Neural cell (in vitro differentiated cells): ENCODE data around the gene FRMD1. TPM values are rescaled to one million over a fixed set of nuclear protein-coding genes. Genes with fewer than 3 reads are reported as not detected.

Experiments
- H2AFZ ChIP-seq: fragments of 200-600, 300-800 bp; sonication (generic), shearing (Covaris generic); 2 replicates; pipeline ENCODE4 v1.6.0; 2014; ENCODE audit warnings: low read depth, mild to moderate bottlenecking, antibody characterized with exemption, low read length, moderate library complexity
- H3F3A ChIP-seq: fragments of 200-600 bp; shearing (Covaris generic); 2 replicates; pipeline ENCODE4 v1.6.1; 2016; ENCODE audit warnings: mild to moderate bottlenecking, moderate library complexity, mixed read lengths, antibody characterized with exemption, low read length; ENCODE audit not compliant: insufficient read depth, poor library complexity, severe bottlenecking
- H3K27ac ChIP-seq: fragments of 200-600, 300-800 bp; sonication (generic), shearing (Covaris generic); 2 replicates; pipeline ENCODE4 v1.5.1; 2014; ENCODE audit warnings: mild to moderate bottlenecking, low read length, moderate library complexity
- H3K27me3 ChIP-seq: fragments of 300-800, 200-600 bp; sonication (generic), shearing (Covaris generic); 2 replicates; pipeline ENCODE4 v1.6.0; 2014; ENCODE audit warnings: mild to moderate bottlenecking, low read depth, low read length, moderate library complexity; ENCODE audit not compliant: insufficient read depth
- H3K36me3 ChIP-seq: fragments of 300-800, 200-600 bp; sonication (generic), shearing (Covaris generic); 2 replicates; pipeline ENCODE4 v1.5.1; 2014; ENCODE audit warnings: mild to moderate bottlenecking, antibody characterized with exemption, low read length, moderate library complexity; ENCODE audit not compliant: insufficient read depth
- H3K4me2 ChIP-seq: fragments of 300-800, 200-600 bp; sonication (generic), shearing (Covaris generic); 2 replicates; pipeline ENCODE4 v1.6.0; 2014; ENCODE audit warnings: mild to moderate bottlenecking, low read length
- H3K4me3 ChIP-seq: fragments of 300-800, 200-600 bp; sonication (generic), shearing (Covaris generic); 2 replicates; pipeline ENCODE4 v1.5.1; 2014; ENCODE audit warnings: mild to moderate bottlenecking, low read length, moderate library complexity
- H3K79me2 ChIP-seq: fragments of 200-600 bp; shearing (Covaris generic); replicated peaks from 2 replicates; pipeline ENCODE4 v1.6.0; 2014; ENCODE audit warnings: mild to moderate bottlenecking, low read length, moderate library complexity; ENCODE audit not compliant: insufficient read depth
- H3K9ac ChIP-seq: fragments of 300-800, 200-600 bp; sonication (generic), shearing (Covaris generic); 2 replicates; pipeline ENCODE4 v1.6.1; 2016; ENCODE audit warnings: mild to moderate bottlenecking, low read length, mixed read lengths
- H3K9me2 ChIP-seq: fragments of 200-600 bp; shearing (Covaris generic); 2 replicates; pipeline ENCODE4 v1.6.1; 2016; ENCODE audit warnings: mild to moderate bottlenecking, low read length, mixed read lengths; ENCODE audit not compliant: insufficient read depth
- H3K9me3 ChIP-seq: fragments of 200-600, 300-800 bp; sonication (generic), shearing (Covaris generic); 2 replicates; pipeline ENCODE4 v1.6.1; 2016; ENCODE audit warnings: mild to moderate bottlenecking, mixed run types, low read length, moderate library complexity, mixed read lengths
- H4K20me1 ChIP-seq: fragments of 200-600 bp; shearing (Covaris generic); 2 replicates; pipeline ENCODE4 v1.6.1; 2016; ENCODE audit warnings: mild to moderate bottlenecking, mixed run types; ENCODE audit not compliant: insufficient read depth
- CTCF ChIP-seq: fragments of 450-650 bp; IDR thresholded peaks from 2 replicates; pipeline ENCODE4 v1.5.1; 2014; ENCODE audit warnings: antibody characterized with exemption, mild to moderate bottlenecking, moderate library complexity; ENCODE audit not compliant: poor library complexity, severe bottlenecking
- EP300 ChIP-seq: fragments of 450-650 bp; conservative IDR thresholded peaks from 2 replicates; pipeline ENCODE4 v1.6.1; 2014; ENCODE audit warnings: antibody characterized with exemption, mild to moderate bottlenecking, moderate library complexity; ENCODE audit not compliant: poor library complexity, severe bottlenecking
- EZH2 ChIP-seq: fragments of 200-600, 300-800 bp; shearing (Covaris generic), sonication (generic); IDR thresholded peaks from 2 replicates; pipeline ENCODE4 v1.6.1; 2014; ENCODE audit warnings: antibody characterized with exemption, low read length, borderline replicate concordance, mild to moderate bottlenecking; ENCODE audit not compliant: insufficient read depth, poor library complexity, severe bottlenecking
- MXI1 ChIP-seq: fragments of 450-650 bp; conservative IDR thresholded peaks from 2 replicates; pipeline ENCODE4 v1.6.1; 2014; ENCODE audit warnings: antibody characterized with exemption, mild to moderate bottlenecking; ENCODE audit not compliant: poor library complexity, severe bottlenecking
- POLR2AphosphoS5 ChIP-seq: IDR thresholded peaks from 2 replicates; pipeline ENCODE4 v1.6.1; 2012
- RAD21 ChIP-seq: fragments of 450-650 bp; conservative IDR thresholded peaks from 2 replicates; pipeline ENCODE4 v1.6.1; 2014; ENCODE audit warnings: antibody characterized with exemption, mild to moderate bottlenecking, moderate library complexity
- REST ChIP-seq: IDR thresholded peaks from 2 replicates; pipeline ENCODE4 v1.6.1; 2012; ENCODE audit warnings: borderline replicate concordance
- SMC3 ChIP-seq: fragments of 450-650 bp; conservative IDR thresholded peaks from 2 replicates; pipeline ENCODE4 v1.6.1; 2014; ENCODE audit warnings: antibody characterized with exemption, mild to moderate bottlenecking, moderate library complexity; ENCODE audit not compliant: poor library complexity
- TAF1 ChIP-seq: IDR thresholded peaks from 2 replicates; pipeline ENCODE4 v1.6.1; 2012; ENCODE audit warnings: low read depth
- polyA plus RNA-seq: library from polyadenylated mRNA; depleted of rRNA; stranded (reverse); fragments of >200 nt; gene quantifications from 2 replicates; pipeline ENCODE4 v1.2.3, GENCODE V29; 2014

FRMD1 gene
- polyA plus RNA-seq, 1 donor from 2014 or later, result not detected

GRCh38 chr6:168051648-168052047 lies 27.4 kb downstream of the FRMD1 start:
- Histone ChIP-seq H3K9me2 (no peaks in the 10 kb centered on the region), H3K9ac (no peak overlapping the region), H3K4me2 (no peak overlapping the region), H2AFZ (no peak overlapping the region), H3K27me3 (no peaks in the 10 kb centered on the region), H3K27ac (no peak overlapping the region), H3K36me3 (no peaks in the 10 kb centered on the region), H3K4me3 (no peak overlapping the region), H3F3A (no peaks in the 10 kb centered on the region), H3K9me3 (no peaks in the 10 kb centered on the region), H4K20me1 (no peaks in the 10 kb centered on the region), H3K79me2 (no peaks in the 10 kb centered on the region)
- TF ChIP-seq POLR2AphosphoS5, result no peak
- no peak for TF ChIP-seq RAD21
- TF ChIP-seq REST, result no peak
- TF ChIP-seq TAF1, result no peak
- TF ChIP-seq SMC3, result no peak
- TF ChIP-seq EZH2, result no peak
- TF ChIP-seq MXI1, result no peak
- TF ChIP-seq CTCF, result no peak
- TF ChIP-seq EP300, result no peak

GRCh38 chr6:168050881-168051586 lies 28.0 kb downstream of the FRMD1 start:
- H3K27ac ChIP-seq, result no peak overlapping the region

More at GRCh38 chr6:168050881-168051586, 28.0 kb downstream of the FRMD1 start:
- no peaks in the 10 kb centered on the region for H3K79me2 ChIP-seq
- no peak overlapping the region for H3K4me2 ChIP-seq
- H3K36me3 ChIP-seq, result no peaks in the 10 kb centered on the region
- no peaks in the 10 kb centered on the region for H3K9me2 ChIP-seq
- H3F3A ChIP-seq, result no peaks in the 10 kb centered on the region
- H3K27me3 ChIP-seq, result no peaks in the 10 kb centered on the region
- no peak overlapping the region for H3K4me3 ChIP-seq
- H3K9me3 ChIP-seq, result no peaks in the 10 kb centered on the region
- H4K20me1 ChIP-seq, result no peaks in the 10 kb centered on the region
- TF ChIP-seq REST, result no peak
- no peak for TF ChIP-seq TAF1
- no peak for TF ChIP-seq RAD21
- no peak for TF ChIP-seq POLR2AphosphoS5
- no peak for TF ChIP-seq EZH2
- no peak for TF ChIP-seq SMC3
- no peak for TF ChIP-seq MXI1
- no peak for TF ChIP-seq EP300
- TF ChIP-seq CTCF, result no peak
- no peak overlapping the region for H2AFZ ChIP-seq
- no peak overlapping the region for H3K9ac ChIP-seq
